SW480 (cell line): ENCODE results near the gene SMPDL3B.

ENCODE experiments used
- DNase-seq: peaks from one replicate; pipeline ENCODE4 v3.0.0-alpha.2; 2016; ENCODE audit warnings: low spot score

SMPDL3B gene

GRCh38 chr1:27940870-27941560 lies 6.2 kb downstream of the SMPDL3B start:
- DNase-seq: no peak

GRCh38 chr1:27941671-27942540 lies 7.1 kb downstream of the SMPDL3B start:
- DNase-seq: no peak

- DNase-seq: no peak
Observed at GRCh38 chr1:27945020-27945419, 10.2 kb downstream of the SMPDL3B start.

GRCh38 chr1:27949027-27949426 lies 14.2 kb downstream of the SMPDL3B start:
- no peak for DNase-seq

GRCh38 chr1:27951396-27951795 lies 16.6 kb downstream of the SMPDL3B start:
- DNase-seq: no peak

GRCh38 chr1:27952147-27952546 lies 17.3 kb downstream of the SMPDL3B start:
- no peak for DNase-seq

GRCh38 chr1:27954186-27954585 lies 19.4 kb downstream of the SMPDL3B start:
- DNase-seq: no peak

- no peak for DNase-seq
Observed at GRCh38 chr1:27955076-27955475, 20.3 kb downstream of the SMPDL3B start.

GRCh38 chr1:27956761-27957160 lies 22.0 kb downstream of the SMPDL3B start:
- DNase-seq: no peak

- DNase-seq: no peak
Observed at GRCh38 chr1:27957655-27958054, 22.9 kb downstream of the SMPDL3B start.

GRCh38 chr1:27958513-27958912 lies 23.7 kb downstream of the SMPDL3B start:
- no peak for DNase-seq

GRCh38 chr1:27959792-27960603 lies 25.2 kb downstream of the SMPDL3B start, which contains the start of gene XKR8:
TSS of gene XKR8 (plus strand) at chr1:27959973. CDS start at chr1:27960070, 97 bp downstream.
- DNase-seq: peak; percentile 68

- no peak for DNase-seq
Observed at GRCh38 chr1:27960762-27961645, 26.2 kb downstream of the SMPDL3B start.

- no peak for DNase-seq
Observed at GRCh38 chr1:27961646-27962221, 26.9 kb downstream of the SMPDL3B start.

- no peak for DNase-seq
Observed at GRCh38 chr1:27963393-27963792, 28.6 kb downstream of the SMPDL3B start.

GRCh38 chr1:27966402-27967105 lies 31.8 kb downstream of the SMPDL3B start:
- DNase-seq: peak; percentile 80

- no peak for DNase-seq
Observed at GRCh38 chr1:27967106-27967883, 32.5 kb downstream of the SMPDL3B start.

GRCh38 chr1:27967884-27968466 lies 33.2 kb downstream of the SMPDL3B start:
- DNase-seq: no peak

- DNase-seq: peak; percentile 47
Observed at GRCh38 chr1:27968692-27969091, 33.9 kb downstream of the SMPDL3B start.
